HG03439 (cell line): ENCODE data around the gene DGKG.

Source experiments
- ATAC-seq: cut with Tn5 transposase; IDR thresholded peaks from one replicate; pipeline ENCODE4 v1.9.1; 2021; ENCODE audit warnings: mild to moderate bottlenecking, moderate library complexity; ENCODE audit not compliant: unreplicated experiment

Gene DGKG

GRCh38 chr3:186320862-186321568 lies 41.0 kb downstream of the DGKG start:
- no peak for ATAC-seq

- no peak for ATAC-seq
These were observed 42.1 kb downstream of the DGKG start for GRCh38 chr3:186319945-186320344.

DNA sequence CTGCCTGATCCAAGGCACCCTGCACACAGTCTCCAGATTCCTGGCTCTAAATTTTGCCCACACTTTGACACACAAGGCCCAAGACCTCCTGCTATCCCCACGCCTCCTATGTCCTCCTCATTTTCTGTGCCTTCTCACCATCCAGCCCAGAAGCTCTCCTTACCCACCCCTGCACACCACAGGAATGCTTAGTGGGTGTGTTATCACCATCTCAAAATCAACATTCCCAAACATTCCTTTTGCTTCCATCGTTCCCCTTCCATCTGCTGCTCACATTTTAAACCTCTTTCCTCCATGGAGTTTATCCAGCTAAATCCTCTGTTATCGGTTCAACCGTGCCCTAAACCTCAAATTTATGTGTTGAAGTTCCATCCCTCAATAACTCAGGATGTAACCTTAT lies 43.9 kb downstream of the DGKG start:
- no peak for ATAC-seq

DNA sequence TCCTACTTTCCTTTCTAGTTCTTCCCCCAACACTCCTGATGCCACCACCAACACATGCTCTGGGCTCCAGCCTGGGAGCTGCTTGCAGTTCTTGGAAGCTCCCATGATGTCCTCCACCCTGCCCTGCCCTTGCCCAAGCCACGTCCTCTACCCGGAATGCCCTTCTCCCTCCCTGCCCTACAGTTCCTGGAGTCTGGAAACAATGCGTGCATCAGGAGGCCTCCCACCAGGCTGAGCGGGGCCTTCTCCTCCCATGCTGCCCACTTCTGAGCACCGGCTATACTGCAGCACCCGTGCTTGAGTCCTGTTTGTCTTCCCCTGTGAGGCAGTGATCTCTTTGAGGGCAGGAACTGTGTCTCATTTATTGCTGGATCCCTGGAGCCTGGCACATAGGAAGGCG lies 44.6 kb downstream of the DGKG start:
- no peak for ATAC-seq

GRCh38 chr3:186316666-186317260 lies 45.3 kb downstream of the DGKG start:
- ATAC-seq, result no peak

GRCh38 chr3:186315581-186316354 lies 46.3 kb downstream of the DGKG start:
- no peak for ATAC-seq

- no peak for ATAC-seq
These were observed 47.1 kb downstream of the DGKG start for GRCh38 chr3:186314896-186315295.

- no peak for ATAC-seq
These were observed 50.6 kb downstream of the DGKG start for GRCh38 chr3:186311441-186311840.

GRCh38 chr3:186308549-186308948 lies 53.5 kb downstream of the DGKG start:
- ATAC-seq, result no peak

- no peak for ATAC-seq
These were observed 54.3 kb downstream of the DGKG start for GRCh38 chr3:186307594-186308221.

GRCh38 chr3:186305286-186305685 lies 56.7 kb downstream of the DGKG start:
- ATAC-seq, result no peak

- ATAC-seq, result no peak
These were observed 58.1 kb downstream of the DGKG start for GRCh38 chr3:186303965-186304364.

DNA sequence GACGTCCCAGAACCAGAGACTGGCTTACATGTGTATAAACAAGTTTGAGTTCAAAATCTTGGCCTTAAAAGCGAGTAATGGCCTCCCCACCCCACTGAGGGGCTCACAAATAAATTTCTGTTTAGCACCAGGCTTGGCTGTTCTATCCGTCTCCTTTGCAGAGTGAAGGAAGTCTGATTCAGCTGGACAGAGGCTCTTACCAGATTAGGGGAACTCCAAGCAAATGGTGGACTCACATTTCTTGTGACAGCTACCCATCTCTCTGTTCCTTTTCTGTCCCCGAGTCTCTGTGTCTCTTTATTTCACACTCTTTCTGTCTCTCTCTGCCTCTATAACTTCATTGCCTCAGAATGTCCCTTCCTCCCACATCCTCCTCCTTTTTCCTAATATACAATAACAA lies 62.7 kb downstream of the DGKG start:
- no peak for ATAC-seq

DNA sequence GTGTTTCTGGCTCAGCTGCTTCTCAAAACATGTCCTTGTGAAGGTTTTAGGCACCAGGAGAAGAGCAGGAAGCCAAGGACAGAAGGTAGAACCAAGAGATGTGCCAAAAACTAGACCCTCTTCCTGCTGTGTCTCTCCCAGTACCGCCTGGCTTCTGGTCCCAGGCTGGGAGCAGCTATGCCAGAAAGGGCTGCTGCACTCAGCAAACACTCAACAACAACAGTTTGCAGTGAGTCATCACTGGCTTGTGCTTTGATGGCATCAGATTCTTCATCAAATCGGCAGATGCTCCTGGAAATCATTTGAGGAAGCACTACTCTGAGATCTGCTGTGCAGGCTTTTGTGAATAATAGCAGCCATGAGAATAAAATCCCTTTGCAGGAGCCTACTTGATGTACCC lies 63.2 kb downstream of the DGKG start:
- ATAC-seq, result no peak

DNA sequence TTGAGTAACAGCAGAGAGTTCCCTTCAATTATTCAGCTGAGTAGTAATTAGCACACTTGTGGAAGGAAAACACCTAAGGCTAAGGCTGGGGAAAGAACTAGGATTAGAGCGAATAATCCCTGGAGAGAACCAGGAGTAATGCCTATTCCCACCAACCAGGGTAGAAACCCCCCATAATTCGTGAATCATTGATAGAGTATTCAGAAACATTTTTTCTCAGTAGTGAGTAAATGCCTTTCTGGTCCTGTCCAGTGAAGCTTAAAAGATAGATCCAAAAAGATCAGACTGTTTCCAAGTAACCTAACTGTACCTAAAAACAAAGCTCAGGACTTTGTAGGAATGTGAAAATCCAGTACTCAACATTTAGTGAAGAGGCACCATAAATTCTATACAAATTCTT lies 71.2 kb downstream of the DGKG start:
- no peak for ATAC-seq

- ATAC-seq, result no peak
These were observed 74.3 kb downstream of the DGKG start for GRCh38 chr3:186287711-186288110.

GRCh38 chr3:186286114-186286513 lies 75.9 kb downstream of the DGKG start:
- no peak for ATAC-seq

GRCh38 chr3:186284661-186285060 lies 77.4 kb downstream of the DGKG start:
- no peak for ATAC-seq

- ATAC-seq, result no peak
These were observed 77.7 kb downstream of the DGKG start for GRCh38 chr3:186284349-186284652.

DNA sequence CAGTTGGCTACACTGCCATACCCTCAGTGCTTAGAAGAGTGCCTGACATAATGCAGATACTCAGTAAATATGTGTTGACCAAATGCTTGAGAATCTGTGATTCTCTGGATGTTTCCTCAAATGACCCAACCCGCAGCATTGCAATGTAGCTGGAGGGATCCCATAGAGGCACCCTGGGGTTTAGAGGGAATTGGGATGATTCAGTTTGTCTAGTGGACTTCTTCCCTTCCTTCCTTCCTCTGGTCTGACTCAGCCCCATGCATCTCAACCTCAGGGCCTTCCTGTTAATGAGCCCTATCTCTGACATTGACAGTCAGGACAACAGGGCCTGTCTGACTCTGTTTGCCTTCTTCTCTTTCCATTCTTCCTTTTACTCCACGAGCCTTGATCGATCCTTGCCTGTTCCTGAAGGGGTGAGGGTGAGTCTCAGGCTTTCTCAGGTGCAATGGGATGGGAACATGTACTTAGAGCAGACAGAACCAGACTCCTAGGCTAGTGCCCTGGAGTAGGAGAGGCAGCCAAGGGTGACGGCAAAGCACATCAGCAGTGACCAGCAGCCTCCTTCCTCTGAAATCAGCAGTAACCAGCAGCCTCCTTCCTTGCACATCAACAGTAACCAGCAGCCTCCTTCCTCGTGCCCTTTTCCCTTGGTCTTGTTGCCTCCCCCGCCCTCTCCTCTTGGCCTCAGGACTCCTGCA lies 78.2 kb downstream of the DGKG start:
- ATAC-seq, result no peak

- ATAC-seq, result no peak
These were observed 78.9 kb downstream of the DGKG start for GRCh38 chr3:186283096-186283495.
